Nephron progenitor cell (in vitro differentiated cells): ENCODE data around the gene SGSH.

Source experiments
- DNase-seq: peaks from one replicate; pipeline ENCODE4 v3.0.0; 2021
- H3K27ac Mint-ChIP-seq: 2 replicates; pipeline ENCODE4 v1.8.0; 2021; ENCODE audit warnings: mild to moderate bottlenecking, moderate library complexity, mixed read lengths
- H3K27me3 Mint-ChIP-seq: 2 replicates; pipeline ENCODE4 v1.8.0; 2021; ENCODE audit warnings: mild to moderate bottlenecking, low read depth, mixed read lengths; ENCODE audit not compliant: poor library complexity
- H3K36me3 Mint-ChIP-seq: 2 replicates; pipeline ENCODE4 v1.8.0; 2021; ENCODE audit warnings: low read depth, mixed read lengths
- H3K4me1 Mint-ChIP-seq: 2 replicates; pipeline ENCODE4 v1.8.0; 2021; ENCODE audit warnings: mixed read lengths
- H3K4me3 Mint-ChIP-seq: 2 replicates; pipeline ENCODE4 v1.8.0; 2021; ENCODE audit warnings: mild to moderate bottlenecking, moderate library complexity, mixed read lengths
- H3K9me3 Mint-ChIP-seq: 2 replicates; pipeline ENCODE4 v1.8.0; 2021; ENCODE audit warnings: mild to moderate bottlenecking, moderate library complexity, mixed read lengths
- CTCF ChIP-seq: fragments of 200-600 bp; sonication (generic); IDR thresholded peaks from 2 replicates; pipeline ENCODE4 v1.5.0; 2021; ENCODE audit warnings: antibody characterized with exemption

The SGSH gene

GRCh38 chr17:80264205-80265075 lies 44.3 kb upstream of the SGSH start:
- Mint-ChIP-seq H3K4me3 (no peak overlapping the region), H3K27ac (no peak overlapping the region), H3K36me3 (peaks cover 5% of the 10 kb centered on the region), H3K27me3 (peaks cover 9% of the 10 kb centered on the region), H3K4me1 (peaks cover 30% of the 10 kb centered on the region), H3K9me3 (no peaks in the 10 kb centered on the region)
- no peak for TF ChIP-seq CTCF
- no peak for DNase-seq

- Mint-ChIP-seq H3K4me3 (no peak overlapping the region), H3K36me3 (peaks cover 5% of the 10 kb centered on the region), H3K4me1 (peaks cover 35% of the 10 kb centered on the region), H3K27me3 (peaks cover 14% of the 10 kb centered on the region), H3K27ac (no peak overlapping the region), H3K9me3 (no peaks in the 10 kb centered on the region)
- no peak for DNase-seq
- TF ChIP-seq CTCF = no peak
These were observed 43.4 kb upstream of the SGSH start for GRCh38 chr17:80263253-80264204.

DNA sequence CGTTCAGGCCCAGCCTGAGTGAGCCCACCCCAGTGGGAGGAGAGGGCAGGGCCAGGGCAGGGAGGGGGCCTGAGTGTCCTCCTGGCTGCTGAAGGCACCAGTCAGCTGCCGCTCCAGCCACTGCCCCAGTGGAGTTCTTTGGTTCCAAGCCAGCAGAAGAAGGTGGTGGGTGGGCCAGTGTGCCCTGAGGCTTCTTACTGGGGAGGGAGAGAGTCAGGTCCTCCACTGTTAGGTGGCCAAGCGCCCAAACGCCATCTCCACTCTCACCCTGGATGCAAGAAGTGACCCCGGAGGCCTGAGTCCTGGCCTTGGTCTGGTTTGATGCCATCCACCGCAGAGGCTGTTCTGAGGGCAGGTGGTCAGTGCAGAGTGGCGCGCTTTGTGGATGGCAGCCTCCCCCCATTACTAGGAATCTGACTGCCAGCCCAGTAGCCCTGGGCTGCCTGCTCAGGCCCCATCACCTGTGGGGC lies 42.7 kb upstream of the SGSH start:
- no peak for TF ChIP-seq CTCF
- peaks cover 14% of the 10 kb centered on the region for H3K27me3 Mint-ChIP-seq

DNA sequence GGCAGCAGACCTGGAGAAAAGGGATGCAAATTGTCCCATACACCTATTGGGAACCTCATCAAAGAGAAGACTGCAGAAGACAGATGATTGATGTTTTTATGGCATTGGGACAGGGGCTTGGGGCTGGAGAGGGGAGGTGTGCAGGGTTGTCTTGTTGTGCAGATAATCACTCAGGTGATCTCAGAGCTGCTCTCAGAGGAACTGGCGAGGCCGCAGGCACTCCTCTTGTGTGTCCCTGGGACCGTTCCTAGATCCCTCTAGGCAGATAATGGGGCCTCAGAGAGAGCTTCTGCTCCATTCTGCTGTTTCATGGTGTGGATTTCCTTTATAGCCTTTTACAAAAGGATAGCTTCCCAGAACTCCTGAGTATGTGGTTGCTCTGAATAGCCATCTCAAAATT lies 42.2 kb upstream of the SGSH start:
- Mint-ChIP-seq H3K4me3 (peak overlapping the region; percentile 88), H3K4me1 (peaks cover 47% of the 10 kb centered on the region), H3K27me3 (peaks cover 14% of the 10 kb centered on the region), H3K27ac (no peak overlapping the region), H3K36me3 (peaks cover 5% of the 10 kb centered on the region), H3K9me3 (no peaks in the 10 kb centered on the region)
- DNase-seq = no peak
- TF ChIP-seq CTCF = no peak

More for the DNA sequence above, 42.7 kb upstream of the SGSH start:
- H3K4me1 Mint-ChIP-seq = peaks cover 42% of the 10 kb centered on the region
- peaks cover 5% of the 10 kb centered on the region for H3K36me3 Mint-ChIP-seq
- H3K9me3 Mint-ChIP-seq = no peaks in the 10 kb centered on the region
- H3K27ac Mint-ChIP-seq = no peak overlapping the region
- no peak for DNase-seq
- no peak overlapping the region for H3K4me3 Mint-ChIP-seq

DNA sequence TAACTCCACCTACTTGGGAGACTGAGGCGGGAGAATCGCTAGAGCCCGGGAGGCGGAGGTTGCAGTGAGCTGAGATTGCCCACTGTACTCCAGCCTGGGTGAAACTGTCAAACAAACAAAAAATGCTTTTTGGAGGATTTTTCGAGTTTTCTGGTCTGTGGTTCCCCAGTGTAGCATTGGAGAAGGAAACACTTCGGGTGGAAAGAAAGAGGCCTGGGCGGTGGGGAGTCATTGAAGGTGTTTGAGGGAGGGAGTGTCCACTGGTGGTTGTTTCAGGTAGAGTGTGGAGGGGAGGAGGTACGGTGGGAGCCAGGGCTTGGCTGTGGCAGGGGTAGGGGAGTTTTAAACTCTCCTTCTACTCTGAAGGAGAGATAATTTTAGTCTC lies 41.8 kb upstream of the SGSH start:
- H3K4me3 Mint-ChIP-seq = peak overlapping the region; percentile 88
- peak overlapping the region; percentile 12 for H3K27ac Mint-ChIP-seq
- peaks cover 14% of the 10 kb centered on the region for H3K27me3 Mint-ChIP-seq
- peaks cover 5% of the 10 kb centered on the region for H3K36me3 Mint-ChIP-seq
- no peak for TF ChIP-seq CTCF
- no peak for DNase-seq
- H3K4me1 Mint-ChIP-seq = peaks cover 48% of the 10 kb centered on the region
- no peaks in the 10 kb centered on the region for H3K9me3 Mint-ChIP-seq
